GM19455 (cell line): Measurements from ENCODE around the gene TTC21B.

Experiments
- ATAC-seq: cut with Tn5 transposase; IDR thresholded peaks from one replicate; pipeline ENCODE4 v1.9.1; 2021; ENCODE audit not compliant: unreplicated experiment

Gene TTC21B

GRCh38 chr2:165927353-165927752, 26.2 kb downstream of the TTC21B start:
- ATAC-seq: no peak

- no peak for ATAC-seq
Measured at GRCh38 chr2:165924946-165925345, 28.6 kb downstream of the TTC21B start.

- ATAC-seq: no peak
Measured at GRCh38 chr2:165920748-165921147, 32.8 kb downstream of the TTC21B start.

- no peak for ATAC-seq
Measured at GRCh38 chr2:165913636-165914035, 39.9 kb downstream of the TTC21B start.

GRCh38 chr2:165911981-165912380, 41.6 kb downstream of the TTC21B start:
- no peak for ATAC-seq

- no peak for ATAC-seq
Measured at GRCh38 chr2:165911231-165911630, 42.3 kb downstream of the TTC21B start.

- ATAC-seq: no peak
Measured at GRCh38 chr2:165909466-165909865, 44.1 kb downstream of the TTC21B start.

- no peak for ATAC-seq
Measured at GRCh38 chr2:165905854-165906253, 47.7 kb downstream of the TTC21B start.

- ATAC-seq: no peak
Measured at GRCh38 chr2:165905269-165905668, 48.3 kb downstream of the TTC21B start.

GRCh38 chr2:165904432-165904831, 49.1 kb downstream of the TTC21B start:
- no peak for ATAC-seq

- no peak for ATAC-seq
Measured at GRCh38 chr2:165903406-165903805, 50.2 kb downstream of the TTC21B start.

- ATAC-seq: peak; percentile 52
Measured at GRCh38 chr2:165902934-165903333, 50.6 kb downstream of the TTC21B start.

- ATAC-seq: no peak
Measured at GRCh38 chr2:165901620-165902298, 51.8 kb downstream of the TTC21B start.

- ATAC-seq: no peak
Measured at GRCh38 chr2:165899311-165899710, 54.3 kb downstream of the TTC21B start.

GRCh38 chr2:165898381-165898780, 55.2 kb downstream of the TTC21B start:
- no peak for ATAC-seq

- ATAC-seq: no peak
Measured at GRCh38 chr2:165897726-165898125, 55.9 kb downstream of the TTC21B start.

GRCh38 chr2:165897074-165897473, 56.5 kb downstream of the TTC21B start:
- no peak for ATAC-seq

- peak; percentile 92 for ATAC-seq
Measured at GRCh38 chr2:165895974-165896373, 57.6 kb downstream of the TTC21B start.

- no peak for ATAC-seq
Measured at GRCh38 chr2:165893556-165893955, 60.0 kb downstream of the TTC21B start.

- ATAC-seq: no peak
Measured at GRCh38 chr2:165892526-165892925, 61.0 kb downstream of the TTC21B start.

GRCh38 chr2:165891943-165892342, 61.6 kb downstream of the TTC21B start:
- no peak for ATAC-seq

- no peak for ATAC-seq
Measured at GRCh38 chr2:165891345-165891744, 62.2 kb downstream of the TTC21B start.

GRCh38 chr2:165889798-165890197, 63.8 kb downstream of the TTC21B start:
- ATAC-seq: no peak
